ENCODE results near the gene GIT1.

GIT1 gene

GRCh38 chr17:29546830-29547229 is 42.6 kb downstream of the GIT1 start:
- TF ChIP-seq CTCF (IDR thresholded peaks at IDR 0.05; ENCODE audit: borderline replicate concordance, insufficient read depth, low read depth, low read length): no peak
- no peak overlapping the region for H3K4me3 ChIP-seq (ENCODE audit: low read depth, low read length)

GRCh38 chr17:29546085-29546484 is 43.4 kb downstream of the GIT1 start:
- no peak for TF ChIP-seq CTCF (IDR thresholded peaks at IDR 0.05; ENCODE audit: borderline replicate concordance, insufficient read depth, low read depth, low read length)

DNA sequence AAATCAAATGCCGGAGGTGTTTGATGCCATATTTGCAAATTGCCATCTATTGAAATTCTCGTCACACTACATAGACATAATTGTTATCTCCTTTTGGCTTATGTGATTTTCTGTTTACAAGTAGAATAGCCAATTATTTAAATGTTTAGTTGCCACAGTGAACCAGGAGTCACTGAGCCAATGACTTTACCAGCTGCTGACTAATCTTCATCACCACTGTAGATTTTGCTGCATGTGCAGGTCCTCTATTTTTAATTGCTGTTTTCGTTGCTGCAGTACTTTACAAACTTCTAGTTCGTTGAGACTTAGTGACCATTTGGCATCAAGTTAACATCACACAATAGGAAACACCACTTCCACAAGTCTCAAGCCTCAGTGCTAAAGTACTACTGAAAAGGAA is 45.4 kb downstream of the GIT1 start:
- no peak overlapping the region for H3K4me3 ChIP-seq (ENCODE audit: low read depth, low read length)
- no peak for TF ChIP-seq CTCF (IDR thresholded peaks at IDR 0.05; ENCODE audit: borderline replicate concordance, insufficient read depth, low read depth, low read length)

More at GRCh38 chr17:29546085-29546484, 43.4 kb downstream of the GIT1 start:
- no peak overlapping the region for H3K4me3 ChIP-seq (ENCODE audit: low read depth, low read length)

DNA sequence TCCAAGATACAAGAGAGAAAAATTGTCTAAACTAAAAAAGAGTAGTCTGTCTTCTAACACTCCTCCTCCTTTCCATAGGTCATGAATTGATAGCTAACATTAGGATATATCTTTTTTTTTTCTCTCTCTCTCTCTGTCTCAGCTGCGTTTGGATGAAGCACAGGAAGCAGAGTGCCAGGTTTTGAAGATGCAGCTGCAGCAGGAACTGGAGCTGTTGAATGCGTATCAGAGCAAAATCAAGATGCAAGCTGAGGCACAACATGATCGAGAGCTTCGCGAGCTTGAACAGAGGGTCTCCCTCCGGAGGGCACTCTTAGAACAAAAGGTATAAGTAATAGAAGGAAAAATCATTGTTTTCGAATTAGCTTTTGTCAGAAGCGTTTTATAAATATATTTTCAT is 55.5 kb downstream of the GIT1 start:
- TF ChIP-seq CTCF (IDR thresholded peaks at IDR 0.05; ENCODE audit: borderline replicate concordance, insufficient read depth, low read depth, low read length): no peak
- H3K4me3 ChIP-seq (ENCODE audit: low read depth, low read length): no peak overlapping the region

GRCh38 chr17:29526322-29526721 is 63.1 kb downstream of the GIT1 start:
- no peak overlapping the region for H3K4me3 ChIP-seq (ENCODE audit: low read depth, low read length)
- no peak for TF ChIP-seq CTCF (IDR thresholded peaks at IDR 0.05; ENCODE audit: borderline replicate concordance, insufficient read depth, low read depth, low read length)

DNA sequence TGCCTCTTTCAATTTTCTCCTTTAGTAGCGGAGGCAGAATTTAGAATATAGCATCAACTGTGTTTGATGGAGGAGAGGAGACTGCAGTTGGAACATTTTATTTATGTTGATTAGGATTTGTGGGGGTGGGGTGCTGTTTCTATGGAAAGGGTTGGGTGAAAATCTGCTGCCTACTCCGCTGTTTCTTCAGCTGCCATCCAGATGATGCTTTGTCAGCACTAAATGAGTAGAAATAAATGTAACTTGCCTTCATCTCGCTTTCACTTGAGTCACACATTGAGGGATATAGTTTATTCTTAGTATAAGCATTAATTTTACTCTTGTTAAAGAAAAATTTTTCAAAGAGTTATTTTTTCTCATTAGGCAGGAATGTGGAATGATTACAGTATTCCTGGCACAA is 64.8 kb downstream of the GIT1 start:
- no peak for TF ChIP-seq CTCF (IDR thresholded peaks at IDR 0.05; ENCODE audit: borderline replicate concordance, insufficient read depth, low read depth, low read length)
- H3K4me3 ChIP-seq (ENCODE audit: low read depth, low read length): no peak overlapping the region

Data from GM12875 (cell line).